OCI-LY1 (cell line): Measurements from ENCODE around the gene SERBP1.

Experiments used
- H2AFZ ChIP-seq: fragments of 200-600 bp; sonication (generic), shearing (Covaris generic); 2 replicates; pipeline ENCODE4 v1.6.0; 2014; ENCODE audit warnings: antibody characterized with exemption, mild to moderate bottlenecking, low read length
- H3F3A ChIP-seq: fragments of 200-600 bp; sonication (generic), shearing (Covaris generic); 2 replicates; pipeline ENCODE4 v1.6.0; 2014; ENCODE audit warnings: mild to moderate bottlenecking, antibody characterized with exemption, low read length, moderate library complexity; ENCODE audit not compliant: insufficient read depth
- H3K27ac ChIP-seq: fragments of 200-600 bp; sonication (generic); 2 replicates; pipeline ENCODE4 v1.5.1; 2014; ENCODE audit warnings: low read length, mixed run types, mild to moderate bottlenecking, low read depth; ENCODE audit not compliant: poor library complexity, severe bottlenecking
- H3K27me3 ChIP-seq: fragments of 200-600 bp; sonication (generic); 2 replicates; pipeline ENCODE4 v1.6.0; 2014; ENCODE audit warnings: antibody characterized with exemption, mild to moderate bottlenecking, low read length, moderate library complexity; ENCODE audit not compliant: insufficient read depth
- H3K36me3 ChIP-seq: fragments of 200-600 bp; sonication (generic); 2 replicates; pipeline ENCODE4 v1.6.1; 2014; ENCODE audit warnings: mild to moderate bottlenecking, antibody characterized with exemption, low read length, moderate library complexity, mixed read lengths; ENCODE audit not compliant: insufficient read depth
- H3K4me1 ChIP-seq: fragments of 200-600 bp; sonication (generic); 2 replicates; pipeline ENCODE4 v1.5.1; 2014; ENCODE audit warnings: mild to moderate bottlenecking, low read length, moderate library complexity; ENCODE audit not compliant: insufficient read depth, severe bottlenecking
- H3K4me2 ChIP-seq: fragments of 200-600 bp; sonication (generic), shearing (Covaris generic); 2 replicates; pipeline ENCODE4 v1.6.1; 2014; ENCODE audit warnings: low read length
- H3K4me3 ChIP-seq: fragments of 200-600 bp; sonication (generic); 2 replicates; pipeline ENCODE4 v1.5.1; 2014; ENCODE audit warnings: low read length, low read depth, mild to moderate bottlenecking, mixed read lengths; ENCODE audit not compliant: poor library complexity, severe bottlenecking
- H3K79me2 ChIP-seq: fragments of 200-600 bp; shearing (Covaris generic); 2 replicates; pipeline ENCODE4 v1.6.1; 2016; ENCODE audit warnings: mixed run types, low read length, mixed read lengths; ENCODE audit not compliant: insufficient read depth
- H3K9ac ChIP-seq: fragments of 200-600 bp; sonication (generic), shearing (Covaris generic); 2 replicates; pipeline ENCODE4 v1.6.1; 2014; ENCODE audit warnings: mild to moderate bottlenecking, low read length, mixed read lengths
- H3K9me2 ChIP-seq: fragments of 200-600 bp; sonication (generic), shearing (Covaris generic); 2 replicates; pipeline ENCODE4 v1.6.1; 2014; ENCODE audit warnings: low read depth, mild to moderate bottlenecking, low read length, mixed read lengths
- H3K9me3 ChIP-seq: fragments of 200-600 bp; shearing (Covaris generic); 2 replicates; pipeline ENCODE4 v1.6.1; 2014; ENCODE audit warnings: low read length, mixed read lengths
- H4K20me1 ChIP-seq: fragments of 200-600 bp; sonication (generic), shearing (Covaris generic); 2 replicates; pipeline ENCODE4 v1.6.0; 2016; ENCODE audit warnings: mild to moderate bottlenecking, low read length; ENCODE audit not compliant: insufficient read depth
- EZH2 ChIP-seq: fragments of 200-600 bp; sonication (generic), shearing (Covaris generic); IDR thresholded peaks from 2 replicates; pipeline ENCODE4 v1.8.0; 2017; ENCODE audit warnings: borderline replicate concordance, mixed run types, mild to moderate bottlenecking, antibody characterized with exemption, low read length, moderate library complexity, mixed read lengths
- TF ChIP-seq, protein P1 (sequence below): fragments of 200-600 bp; sonication (generic), shearing (Covaris generic); IDR thresholded peaks from 2 replicates; pipeline ENCODE4 v1.5.1; 2017; ENCODE audit warnings: mild to moderate bottlenecking, antibody characterized with exemption, low read length, moderate library complexity, mixed read lengths

The SERBP1 gene

DNA sequence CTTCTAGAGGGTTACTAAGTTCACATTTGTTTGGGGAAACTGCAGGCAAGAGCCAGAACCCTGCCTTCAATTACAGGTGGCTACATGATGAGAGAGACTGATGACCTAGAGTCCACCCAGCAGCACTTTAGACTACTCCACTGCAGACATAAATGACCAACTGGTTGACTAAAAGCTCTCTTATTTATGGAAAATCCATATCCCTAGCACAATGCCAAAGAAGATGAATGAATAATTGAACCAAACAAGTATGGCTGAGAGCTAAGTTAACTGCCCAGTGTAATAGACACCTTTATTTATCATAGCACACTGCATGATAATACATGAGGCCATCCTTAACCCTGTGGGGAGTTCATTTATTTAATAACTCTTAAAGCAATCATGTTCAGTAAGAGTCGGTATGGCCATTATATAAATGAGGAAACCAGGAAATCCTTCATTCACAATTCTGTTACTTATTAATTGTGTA, 62.1 kb downstream of the SERBP1 start:
- no peaks in the 10 kb centered on the region for H4K20me1 ChIP-seq
- H3K4me3 ChIP-seq = no peak overlapping the region
- H3F3A ChIP-seq = no peaks in the 10 kb centered on the region
- no peaks in the 10 kb centered on the region for H3K4me1 ChIP-seq
- no peak overlapping the region for H3K9ac ChIP-seq
- no peak overlapping the region for H3K27ac ChIP-seq
- H3K79me2 ChIP-seq = no peaks in the 10 kb centered on the region
- no peaks in the 10 kb centered on the region for H3K36me3 ChIP-seq
- H3K27me3 ChIP-seq = no peaks in the 10 kb centered on the region
- TF ChIP-seq, protein P1, sequence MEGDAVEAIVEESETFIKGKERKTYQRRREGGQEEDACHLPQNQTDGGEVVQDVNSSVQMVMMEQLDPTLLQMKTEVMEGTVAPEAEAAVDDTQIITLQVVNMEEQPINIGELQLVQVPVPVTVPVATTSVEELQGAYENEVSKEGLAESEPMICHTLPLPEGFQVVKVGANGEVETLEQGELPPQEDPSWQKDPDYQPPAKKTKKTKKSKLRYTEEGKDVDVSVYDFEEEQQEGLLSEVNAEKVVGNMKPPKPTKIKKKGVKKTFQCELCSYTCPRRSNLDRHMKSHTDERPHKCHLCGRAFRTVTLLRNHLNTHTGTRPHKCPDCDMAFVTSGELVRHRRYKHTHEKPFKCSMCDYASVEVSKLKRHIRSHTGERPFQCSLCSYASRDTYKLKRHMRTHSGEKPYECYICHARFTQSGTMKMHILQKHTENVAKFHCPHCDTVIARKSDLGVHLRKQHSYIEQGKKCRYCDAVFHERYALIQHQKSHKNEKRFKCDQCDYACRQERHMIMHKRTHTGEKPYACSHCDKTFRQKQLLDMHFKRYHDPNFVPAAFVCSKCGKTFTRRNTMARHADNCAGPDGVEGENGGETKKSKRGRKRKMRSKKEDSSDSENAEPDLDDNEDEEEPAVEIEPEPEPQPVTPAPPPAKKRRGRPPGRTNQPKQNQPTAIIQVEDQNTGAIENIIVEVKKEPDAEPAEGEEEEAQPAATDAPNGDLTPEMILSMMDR = no peak
- TF ChIP-seq EZH2 = no peak
- H3K9me3 ChIP-seq = no peaks in the 10 kb centered on the region
- H2AFZ ChIP-seq = no peak overlapping the region
- H3K4me2 ChIP-seq = no peak overlapping the region
- no peaks in the 10 kb centered on the region for H3K9me2 ChIP-seq

DNA sequence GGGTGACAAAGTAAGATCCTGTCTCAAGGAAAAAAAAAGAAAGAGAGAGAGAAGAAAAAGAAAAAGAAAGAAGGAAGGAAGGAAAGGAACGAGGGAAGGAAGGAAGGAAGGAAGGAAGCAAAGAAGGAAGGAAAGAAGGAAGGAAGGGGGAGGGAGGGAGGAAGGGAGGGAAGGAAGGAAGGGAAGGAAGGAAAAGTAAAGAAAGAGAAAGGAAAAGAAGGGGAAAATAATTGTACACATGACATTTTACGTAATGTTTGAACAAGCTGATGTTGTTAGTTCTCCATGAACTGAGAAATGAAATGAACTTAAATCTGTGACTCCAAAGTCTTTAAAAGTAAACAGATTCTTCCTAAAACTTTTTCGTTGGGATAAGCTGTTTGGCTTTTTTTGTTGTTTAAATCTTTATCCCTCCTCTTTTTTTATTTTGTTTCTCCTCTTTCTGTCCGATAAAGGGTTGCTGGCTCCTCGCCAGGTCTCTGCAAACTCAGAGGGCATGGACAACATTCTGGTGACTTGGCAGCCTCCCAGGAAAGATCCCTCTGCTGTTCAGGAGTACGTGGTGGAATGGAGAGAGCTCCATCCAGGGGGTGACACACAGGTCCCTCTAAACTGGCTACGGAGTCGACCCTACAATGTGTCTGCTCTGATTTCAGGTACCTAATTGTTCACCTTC, 62.7 kb downstream of the SERBP1 start:
- TF ChIP-seq, protein P1 = no peak
- no peak for TF ChIP-seq EZH2
- Histone ChIP-seq H3K4me3 (no peak overlapping the region), H2AFZ (no peak overlapping the region), H3K9me2 (no peaks in the 10 kb centered on the region), H3K79me2 (no peaks in the 10 kb centered on the region), H3K4me1 (no peaks in the 10 kb centered on the region), H3K9ac (no peak overlapping the region), H4K20me1 (no peaks in the 10 kb centered on the region), H3K9me3 (no peaks in the 10 kb centered on the region), H3F3A (no peaks in the 10 kb centered on the region), H3K4me2 (no peak overlapping the region), H3K36me3 (no peaks in the 10 kb centered on the region), H3K27ac (no peak overlapping the region), H3K27me3 (no peaks in the 10 kb centered on the region)

DNA sequence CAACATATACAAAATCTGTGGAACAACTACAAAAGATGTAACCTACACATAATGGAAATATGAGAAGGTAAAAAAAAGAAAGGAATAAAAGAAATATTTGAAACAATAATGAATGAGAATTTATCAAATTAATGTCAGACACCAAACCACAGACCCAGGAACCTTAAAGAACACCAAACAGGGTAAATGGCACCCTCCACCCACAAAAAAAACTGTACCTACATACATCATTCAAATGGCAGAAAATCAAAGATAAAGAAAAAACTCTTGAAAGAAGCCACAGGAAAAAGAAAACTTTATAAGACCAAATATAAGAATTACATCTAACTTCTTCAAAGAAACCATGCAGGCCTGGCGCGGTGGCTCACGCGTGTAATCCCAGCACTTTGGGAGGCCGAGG, 68.6 kb downstream of the SERBP1 start:
- no peak overlapping the region for H3K27ac ChIP-seq
- no peak overlapping the region for H2AFZ ChIP-seq
- no peak overlapping the region for H3K9ac ChIP-seq
- no peaks in the 10 kb centered on the region for H3F3A ChIP-seq
- no peaks in the 10 kb centered on the region for H3K9me3 ChIP-seq
- H3K36me3 ChIP-seq = no peaks in the 10 kb centered on the region
- no peak overlapping the region for H3K4me2 ChIP-seq
- H3K4me1 ChIP-seq = no peaks in the 10 kb centered on the region
- no peak overlapping the region for H3K4me3 ChIP-seq
- TF ChIP-seq, protein P1 = no peak
- H3K9me2 ChIP-seq = no peaks in the 10 kb centered on the region
- H3K27me3 ChIP-seq = no peaks in the 10 kb centered on the region
- H4K20me1 ChIP-seq = no peaks in the 10 kb centered on the region
- H3K79me2 ChIP-seq = no peaks in the 10 kb centered on the region
